Hematopoietic multipotent progenitor cell (in vitro differentiated cells): ENCODE data around the gene HMX1. TPM values are rescaled to one million over a fixed set of nuclear protein-coding genes. Genes with fewer than 3 reads are reported as not detected.

ENCODE experiments used
- DNase-seq, 3 donors: peaks; one replicate each; pipeline ENCODE4 v3.0.0-alpha.2; 2011 to 2015; ENCODE audit warnings: low read depth in 2 of 3, low spot score in 2 of 3
- total RNA-seq: library from RNA; depleted of rRNA; stranded (reverse); fragments of >200 nt; gene quantifications from one replicate; pipeline ENCODE4 v1.2.3, GENCODE V29; 2012

Gene HMX1
- total RNA-seq, 1 donor: not detected

DNA sequence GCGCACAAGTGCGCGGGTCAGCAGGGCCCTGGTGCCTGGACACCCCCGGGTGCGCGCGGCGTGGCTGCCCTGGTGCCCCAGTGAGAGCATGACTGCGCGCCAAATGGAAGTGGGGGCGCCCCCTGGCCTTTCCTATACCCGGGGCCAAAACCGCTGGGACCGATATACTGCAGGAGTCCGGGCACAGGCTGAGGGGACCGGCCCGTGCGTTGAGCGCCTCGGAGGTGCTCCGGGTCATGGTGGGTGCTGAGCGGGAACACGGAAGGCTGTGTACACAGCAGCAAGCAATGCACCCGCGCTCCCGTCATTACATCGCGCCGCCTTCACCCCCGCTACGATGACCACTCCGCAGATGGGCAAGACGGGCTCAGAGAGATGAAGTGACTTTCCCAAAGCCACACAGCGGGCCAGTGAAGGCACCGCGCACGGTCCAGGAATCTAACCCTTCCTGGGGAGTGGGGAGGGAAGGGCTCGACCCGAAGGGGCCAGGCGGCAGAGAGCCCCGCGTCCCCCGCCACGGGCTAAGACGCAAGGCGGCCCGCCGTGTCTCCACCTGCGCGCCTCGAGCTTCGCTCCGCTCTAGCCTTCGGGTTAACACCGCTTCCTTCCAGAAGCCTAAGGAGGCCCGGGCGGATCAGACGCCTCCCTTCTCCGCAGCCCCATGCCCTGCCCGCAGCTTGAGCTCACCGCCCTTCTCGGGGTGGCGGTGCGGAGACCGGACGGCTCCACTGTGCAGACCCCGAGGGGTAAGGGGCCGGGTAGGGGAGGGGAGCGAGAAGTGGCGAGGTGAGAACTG, 11.3 kb downstream of the HMX1 start:
- DNase-seq: no peak

DNA sequence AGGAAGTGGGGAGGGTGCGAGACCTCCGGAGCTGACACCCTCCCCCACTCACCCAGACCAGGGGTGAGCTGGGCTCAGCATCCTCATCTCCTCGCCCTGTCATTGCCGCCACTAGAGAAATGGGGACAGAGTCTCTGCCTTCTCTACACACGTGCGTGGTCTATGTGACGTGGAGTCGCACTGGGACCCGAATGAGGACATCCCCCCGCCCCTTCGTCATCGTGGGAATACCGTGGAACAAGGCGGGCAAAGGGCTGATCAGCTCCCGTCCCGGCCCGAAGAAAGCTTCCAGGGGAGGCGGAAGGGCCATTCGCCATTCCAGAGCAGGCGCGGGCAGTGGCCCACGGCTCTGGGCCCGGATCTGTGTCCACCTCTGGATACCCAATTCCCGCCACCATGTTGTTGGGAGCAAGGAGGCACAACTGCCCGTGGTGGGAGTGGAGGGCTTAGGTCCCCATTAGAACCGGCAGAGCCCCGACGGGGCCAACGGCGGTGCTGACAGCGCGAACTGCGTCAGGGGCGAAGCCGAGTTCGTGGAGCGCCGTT, 12.0 kb downstream of the HMX1 start:
- DNase-seq: no peak

GRCh38 chr4:8858701-8859210, 12.9 kb downstream of the HMX1 start:
- no peak for DNase-seq

DNA sequence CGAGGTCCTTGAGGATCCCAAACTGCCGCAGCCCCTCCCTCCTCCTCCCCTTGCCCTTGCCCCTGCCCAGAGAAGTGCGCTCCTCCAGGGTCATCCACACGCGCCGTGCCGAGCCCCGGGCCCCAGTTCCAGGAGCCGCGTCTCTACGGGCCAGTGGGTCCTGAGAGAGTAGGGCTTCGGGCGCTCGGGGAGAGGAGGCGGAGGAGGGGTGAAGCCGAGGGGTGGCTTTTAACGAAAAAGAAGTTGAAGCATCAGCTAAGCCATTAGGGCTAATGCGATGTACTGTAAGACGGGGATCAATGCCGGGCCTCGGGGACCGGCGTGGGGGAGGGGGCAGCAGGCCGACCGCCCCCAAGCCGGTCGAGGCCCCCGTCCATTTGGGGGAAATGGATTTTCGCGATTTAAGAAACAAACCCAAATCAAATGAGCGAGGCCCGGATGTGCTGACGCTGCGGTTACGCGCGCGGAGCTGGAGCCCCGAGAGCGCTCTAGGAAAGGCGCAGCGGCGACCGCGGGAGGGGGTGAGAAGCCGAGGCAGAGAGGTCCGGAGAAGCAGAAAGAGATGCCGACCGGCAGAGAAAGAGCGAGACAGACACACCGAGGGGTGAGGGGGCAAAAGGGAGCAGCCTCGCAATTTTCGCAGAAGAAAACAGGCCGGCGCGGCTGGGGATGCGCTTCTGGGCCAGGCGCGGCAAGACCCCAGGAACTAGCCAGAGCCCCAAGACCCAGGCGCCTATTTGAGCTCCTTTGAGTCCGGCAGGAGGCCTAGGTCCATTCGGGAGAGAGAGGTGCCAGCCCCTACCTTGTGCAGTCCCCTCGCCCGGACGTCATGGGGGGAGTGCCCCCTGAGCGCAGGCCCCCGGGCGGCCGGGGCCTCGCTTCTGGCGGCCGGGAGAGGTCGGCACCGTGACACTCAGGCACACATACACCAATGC, 13.6 kb downstream of the HMX1 start:
- no peak for DNase-seq

GRCh38 chr4:8856835-8857621, 14.6 kb downstream of the HMX1 start:
- peak in 1 of 3 donors; percentile 30 for DNase-seq

DNA sequence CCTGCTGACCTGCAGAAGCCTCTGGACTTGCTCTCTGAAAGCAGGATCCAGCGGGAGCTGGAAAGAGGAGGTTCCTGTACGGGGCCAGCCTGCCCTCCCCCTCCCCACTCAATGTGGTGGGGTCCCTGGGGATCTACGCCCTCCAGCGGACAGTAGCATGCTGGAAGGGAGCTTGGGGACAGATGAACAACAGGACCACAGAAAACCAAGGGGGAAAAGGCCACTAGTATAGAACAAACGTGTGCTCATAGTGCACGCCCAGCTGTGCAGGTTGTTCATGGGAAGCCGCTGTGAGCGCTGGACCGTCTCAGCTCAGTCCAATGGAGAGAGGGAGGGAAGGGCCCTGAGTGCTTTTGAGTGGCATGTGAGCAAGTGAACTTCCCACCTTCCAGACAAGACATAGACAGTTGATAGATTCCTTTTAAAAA, 15.8 kb downstream of the HMX1 start:
- no peak for DNase-seq

DNA sequence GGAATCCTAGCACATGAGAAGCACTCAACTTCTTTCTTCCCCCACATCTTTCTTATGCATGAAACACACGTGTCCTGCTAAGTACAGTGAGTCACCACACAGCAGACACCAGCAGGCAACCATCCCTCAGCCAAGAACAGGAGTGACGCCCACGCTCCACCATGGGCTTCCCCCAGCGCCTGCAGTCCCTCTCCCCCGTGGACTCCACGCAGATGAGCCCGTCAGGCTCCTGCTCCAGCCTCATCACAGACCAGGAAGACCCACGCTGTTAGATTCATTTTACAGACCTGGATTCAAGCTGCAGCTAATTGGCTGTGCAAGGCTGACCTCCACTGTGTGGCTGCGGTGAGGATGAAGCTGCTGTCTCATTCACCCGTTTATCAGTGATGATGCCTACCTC, 16.7 kb downstream of the HMX1 start:
- DNase-seq: no peak

- DNase-seq: no peak
These were observed 17.6 kb downstream of the HMX1 start for GRCh38 chr4:8854016-8854415.

GRCh38 chr4:8853249-8853648, 18.4 kb downstream of the HMX1 start:
- no peak for DNase-seq

GRCh38 chr4:8852118-8852704, 19.4 kb downstream of the HMX1 start:
- DNase-seq: no peak

- DNase-seq: no peak
These were observed 20.1 kb downstream of the HMX1 start for GRCh38 chr4:8851321-8852117.

DNA sequence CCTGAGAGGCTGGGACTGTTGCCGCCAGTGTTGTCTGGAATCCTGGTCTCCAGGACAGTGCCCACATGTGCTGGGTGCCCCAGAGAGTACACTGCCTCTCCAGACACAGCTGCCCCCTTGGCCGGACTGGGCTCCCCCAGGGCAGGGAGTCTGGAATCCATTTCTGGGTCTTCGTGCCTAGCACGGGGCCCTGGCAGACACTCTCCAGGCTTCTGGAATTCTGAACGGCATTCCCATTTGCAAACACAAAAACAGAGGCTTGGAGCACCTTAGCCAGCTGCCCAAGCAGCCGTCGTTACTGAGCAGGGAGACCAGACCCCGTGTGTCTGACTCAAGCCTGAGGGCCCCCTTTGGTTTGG, 20.8 kb downstream of the HMX1 start:
- DNase-seq: no peak

DNA sequence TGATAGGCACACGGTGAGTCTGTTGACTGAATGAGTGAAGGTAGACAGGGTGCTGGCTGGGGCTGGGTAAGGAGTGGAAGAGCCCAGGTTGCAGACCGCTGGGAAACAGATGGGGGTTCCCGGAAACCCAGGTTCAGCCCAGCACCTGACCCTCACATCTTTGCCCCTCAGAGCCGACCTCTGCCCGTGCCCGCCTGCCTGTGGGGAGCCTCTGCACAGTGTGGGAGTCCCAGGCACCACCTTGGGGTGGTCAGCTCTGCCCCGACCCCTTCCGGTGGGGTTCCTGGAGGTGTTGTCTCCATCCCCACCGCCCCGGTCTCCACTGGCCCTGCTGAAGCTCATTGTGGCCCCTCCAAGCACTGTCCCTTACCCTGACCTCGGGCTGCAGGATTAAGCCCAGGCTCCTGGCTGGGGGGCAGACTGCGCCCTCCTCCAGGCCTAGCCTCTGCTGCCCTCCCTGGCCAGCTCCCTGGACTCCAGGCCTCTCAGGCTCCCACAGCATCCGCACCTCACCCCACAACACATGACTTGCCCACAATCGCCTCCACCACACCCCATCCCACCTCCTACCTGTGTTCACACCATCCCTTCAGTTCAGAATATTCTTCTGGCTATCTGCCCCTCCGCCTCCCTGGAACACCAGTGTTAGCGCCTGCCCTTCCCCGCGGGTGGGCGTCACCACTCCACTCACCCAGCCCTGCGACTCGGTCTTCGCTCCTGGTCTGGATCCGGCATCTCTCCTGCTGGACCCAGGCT, 21.4 kb downstream of the HMX1 start:
- no peak for DNase-seq

DNA sequence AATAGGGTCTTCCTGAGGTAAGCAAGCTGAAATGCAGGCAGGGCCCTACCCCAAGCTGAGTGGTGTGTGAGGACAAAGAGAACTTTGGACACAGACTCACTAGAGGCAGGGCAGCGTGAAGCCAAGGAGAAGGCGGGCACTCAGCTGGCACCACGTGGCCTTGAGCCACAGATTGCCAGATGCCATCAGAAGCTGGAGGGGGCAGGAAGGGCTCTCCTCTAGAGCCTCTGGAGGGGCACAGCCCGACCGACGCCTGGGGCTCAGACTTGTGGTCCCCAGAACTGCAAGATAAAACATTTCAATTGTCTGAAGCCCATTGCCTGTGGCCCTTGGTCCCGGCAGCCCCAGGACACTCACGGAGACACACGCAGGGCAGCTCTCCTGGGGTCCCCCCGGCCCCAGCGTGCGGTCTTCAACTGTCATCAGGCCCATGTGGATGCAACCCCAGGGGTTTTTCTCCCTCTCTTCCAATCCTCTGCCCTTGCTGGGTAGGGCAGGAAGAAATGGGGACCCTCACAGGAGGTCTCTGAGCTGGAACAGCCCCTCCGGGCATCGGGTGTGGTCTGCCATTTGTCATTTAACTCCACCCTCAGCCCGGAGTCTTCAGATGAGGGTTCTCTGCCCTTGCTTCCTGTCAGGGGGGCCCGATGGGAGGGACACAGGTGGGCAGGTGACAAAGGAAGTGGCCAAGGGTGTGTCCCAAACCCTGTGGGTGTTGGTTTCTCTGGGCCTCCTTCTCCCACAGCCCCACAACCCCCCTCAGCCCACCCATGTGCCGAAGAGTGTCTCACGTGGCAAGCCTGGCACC, 22.2 kb downstream of the HMX1 start:
- DNase-seq: no peak

DNA sequence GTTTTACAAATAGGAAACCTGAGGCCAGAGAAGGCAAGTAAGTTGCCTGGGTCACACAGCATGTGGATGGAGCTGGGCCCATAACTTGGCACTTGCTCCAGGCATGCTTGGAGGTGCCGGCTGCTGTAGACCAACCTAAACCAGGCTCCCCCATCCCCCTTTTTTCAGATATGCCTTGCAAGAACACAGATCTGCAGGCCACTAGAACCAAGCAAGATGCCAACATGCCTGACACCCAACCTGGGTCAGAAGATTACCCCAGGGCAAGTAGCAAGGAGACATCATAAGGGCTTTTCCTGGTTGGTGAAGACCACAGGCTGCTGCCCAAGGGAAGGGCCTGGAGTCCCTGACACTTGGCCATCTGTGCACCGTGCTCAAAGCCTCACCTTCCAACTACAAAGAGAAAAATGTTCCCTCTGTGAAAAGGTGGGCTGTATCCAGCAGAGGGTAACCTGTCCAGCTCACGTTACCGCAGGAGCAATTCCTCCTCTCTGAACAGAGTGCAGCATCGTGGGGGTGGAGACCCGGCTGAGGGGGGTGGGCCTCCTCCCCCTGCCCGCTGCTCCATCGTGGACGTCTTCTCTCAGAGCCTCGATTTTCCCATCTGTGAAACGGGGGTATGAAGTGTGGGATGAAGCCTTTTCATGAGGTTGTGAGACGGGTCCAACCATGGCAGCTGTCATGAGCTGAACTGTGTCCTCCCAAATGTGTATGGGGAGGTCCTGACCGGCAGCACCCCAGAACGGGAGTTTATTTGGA, 23.0 kb downstream of the HMX1 start:
- DNase-seq: no peak

DNA sequence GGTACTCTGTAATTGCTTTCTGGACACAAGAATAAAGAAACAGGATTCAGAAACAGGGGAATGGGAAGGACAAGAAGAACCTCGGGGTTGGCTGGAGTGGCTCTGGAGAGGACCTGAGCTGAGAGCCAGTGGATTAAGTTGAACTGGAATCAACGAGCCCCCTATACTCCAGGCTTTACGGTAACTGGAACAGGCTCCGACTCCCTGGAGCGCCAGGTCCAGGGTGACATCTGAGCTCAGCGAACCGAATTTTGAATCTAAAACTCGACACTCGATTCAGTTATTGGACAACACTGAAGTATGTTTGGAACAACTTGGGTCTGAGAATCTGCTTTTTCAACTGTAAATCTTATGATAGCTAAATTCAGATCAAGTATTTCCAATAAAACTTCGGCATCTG, 23.9 kb downstream of the HMX1 start:
- DNase-seq: no peak

- DNase-seq: no peak
These were observed 24.3 kb downstream of the HMX1 start for GRCh38 chr4:8847331-8847730.
